ENCODE results near the gene TMEFF2. TPM values are rescaled to one million over a fixed set of nuclear protein-coding genes. Genes with fewer than 3 reads are reported as not detected.

TMEFF2 gene
- total and polyA plus RNA-seq, 2 donors from 2014 or later = not detected

GRCh38 chr2:192201116-192201515, 6.4 kb upstream of the TMEFF2 start:
- Histone ChIP-seq H3K36me3 (ENCODE audit: control insufficient read depth in 2 of 3, insufficient read depth in 3 of 3, low read length in 3 of 3) (no peaks in the 10 kb centered on the region), H3K27ac (ENCODE audit: low read depth in 2 of 2, low read length in 2 of 2) (no peak overlapping the region), H3K4me3 (ENCODE audit: low read length in 3 of 3) (no peak overlapping the region), H3K27me3 (ENCODE audit: control insufficient read depth, insufficient read depth, low read length) (peaks cover 20% of the 10 kb centered on the region), H3K9me3 (ENCODE audit: control insufficient read depth in 2 of 3, insufficient read depth in 1 of 3, low read length in 3 of 3) (no peaks in the 10 kb centered on the region), H3K9ac (ENCODE audit: low read length in 3 of 3) (no peak overlapping the region), H3K4me1 (ENCODE audit: control insufficient read depth in 2 of 3, insufficient read depth in 2 of 3, low read depth in 1 of 3, low read length in 3 of 3) (peaks cover 0 to 2% (median under 1%) of the 10 kb centered on the region in 3 donors)
- no peak for TF ChIP-seq CTCF (IDR thresholded peaks at IDR 0.05; ENCODE audit: borderline replicate concordance, extremely low read depth, insufficient read depth)
- DNase-seq (no peak), FAIRE-seq (no peak)
- intact Hi-C loops (cut with DNase I) = no loop called here

- peak in 1 of 5 donors; percentile 44 for DNase-seq
- intact Hi-C loops (cut with DNase I) = no loop called here
- no peak for FAIRE-seq
- peaks cover 0 to 19% (median 10%) of the 10 kb centered on the region in 3 donors for H3K4me1 ChIP-seq (ENCODE audit: control insufficient read depth in 2 of 3, insufficient read depth in 2 of 3, low read depth in 1 of 3, low read length in 3 of 3)
- no peak overlapping the region for H3K4me3 ChIP-seq (ENCODE audit: low read length in 3 of 3)
- no peaks in the 10 kb centered on the region for H3K36me3 ChIP-seq (ENCODE audit: control insufficient read depth in 2 of 3, insufficient read depth in 3 of 3, low read length in 3 of 3)
- H3K27me3 ChIP-seq (ENCODE audit: control insufficient read depth, insufficient read depth, low read length) = peaks cover 30% of the 10 kb centered on the region
- H3K9me3 ChIP-seq (ENCODE audit: control insufficient read depth in 2 of 3, insufficient read depth in 1 of 3, low read length in 3 of 3) = no peaks in the 10 kb centered on the region
- TF ChIP-seq CTCF (IDR thresholded peaks at IDR 0.05; ENCODE audit: borderline replicate concordance, extremely low read depth, insufficient read depth) = no peak
- H3K9ac ChIP-seq (ENCODE audit: low read length in 3 of 3) = no peak overlapping the region
- H3K27ac ChIP-seq (ENCODE audit: low read depth in 2 of 2, low read length in 2 of 2) = no peak overlapping the region
Observed at GRCh38 chr2:192197357-192197756, 2.6 kb upstream of the TMEFF2 start.

GRCh38 chr2:192196421-192197194, 1.9 kb upstream of the TMEFF2 start:
- peak overlapping the region in 2 of 3 donors; percentile 31 to 42 for H3K4me3 ChIP-seq (ENCODE audit: low read length in 3 of 3)

More at GRCh38 chr2:192196421-192197194, 1.9 kb upstream of the TMEFF2 start:
- intact Hi-C loops (cut with DNase I) = no loop called here
- Histone ChIP-seq H3K9ac (ENCODE audit: low read length in 3 of 3) (no peak overlapping the region), H3K9me3 (ENCODE audit: control insufficient read depth in 2 of 3, insufficient read depth in 1 of 3, low read length in 3 of 3) (no peaks in the 10 kb centered on the region), H3K27ac (ENCODE audit: low read depth in 2 of 2, low read length in 2 of 2) (no peak overlapping the region), H3K4me1 (ENCODE audit: control insufficient read depth in 2 of 3, insufficient read depth in 2 of 3, low read depth in 1 of 3, low read length in 3 of 3) (peaks cover 0 to 19% (median 10%) of the 10 kb centered on the region in 3 donors), H3K36me3 (ENCODE audit: control insufficient read depth in 2 of 3, insufficient read depth in 3 of 3, low read length in 3 of 3) (no peaks in the 10 kb centered on the region), H3K27me3 (ENCODE audit: control insufficient read depth, insufficient read depth, low read length) (peaks cover 35% of the 10 kb centered on the region)
- DNase-seq (peak in 4 of 5 donors; percentile 5 to 34 (median 18)), FAIRE-seq (no peak)
- no peak for TF ChIP-seq CTCF (IDR thresholded peaks at IDR 0.05; ENCODE audit: borderline replicate concordance, extremely low read depth, insufficient read depth)
